Ramos (cell line): Measurements from ENCODE around the gene ANKRD2.
"Not testable (repeated sequence)": the region's sequence is repeated elsewhere in the genome, so short reads cannot be mapped to it uniquely, and the experiment has no call there.

Experiments
- in situ Hi-C: fragments of 300-500 bp; cut with MboI; formaldehyde crosslinking; loops from one replicate; pipeline ENCODE4 v1.14.3; 2022; ENCODE audit warnings: low sequenced_read_pairs; ENCODE audit not compliant: unreplicated experiment

Gene ANKRD2

DNA sequence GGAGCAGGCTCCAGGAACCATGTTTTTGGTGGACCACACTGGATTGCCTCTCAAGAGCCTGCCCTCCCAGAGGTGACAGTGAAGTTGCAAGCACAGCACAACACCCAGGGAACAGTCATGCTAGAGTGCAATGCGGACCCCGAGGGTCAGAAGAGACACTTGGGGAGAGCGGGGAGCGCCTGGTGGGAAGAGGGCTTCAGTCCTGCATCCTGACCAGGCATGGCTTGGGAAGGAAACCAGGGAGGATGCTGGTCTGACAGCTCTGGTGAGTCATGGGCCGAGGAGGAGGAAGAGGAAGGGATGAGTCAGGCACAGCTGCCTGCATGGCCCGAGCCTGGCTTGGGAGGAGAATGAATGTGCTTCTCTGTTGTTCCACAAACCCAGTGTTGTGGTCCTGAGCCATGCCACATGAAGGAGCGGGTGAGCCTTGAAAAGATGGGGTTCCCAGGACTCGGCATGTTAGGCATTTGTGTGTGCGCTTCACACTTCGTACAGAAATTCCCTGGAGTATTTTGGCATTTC lies 29.5 kb upstream of the ANKRD2 start:
- in situ Hi-C loops: no loop called here

- in situ Hi-C loops: no loop called here
Measured at GRCh38 chr10:97546456-97547270, 25.9 kb upstream of the ANKRD2 start.

DNA sequence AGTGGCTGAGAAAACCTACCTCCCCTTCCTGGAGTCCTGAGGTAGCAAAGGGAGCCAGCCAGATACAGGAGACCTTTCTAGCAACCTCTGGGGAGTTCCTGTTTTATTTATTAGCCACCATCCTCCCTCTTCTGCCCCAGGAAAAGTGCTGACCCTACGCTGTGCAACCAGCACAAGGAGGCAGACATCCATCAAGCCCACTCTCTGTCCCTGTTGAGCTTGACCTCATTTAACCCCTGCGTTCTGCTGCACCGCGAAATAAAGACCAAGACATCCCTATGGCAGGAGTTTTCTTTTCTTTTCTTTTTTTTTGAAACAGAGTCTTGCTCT lies 25.3 kb upstream of the ANKRD2 start:
- in situ Hi-C loops: no loop called here

DNA sequence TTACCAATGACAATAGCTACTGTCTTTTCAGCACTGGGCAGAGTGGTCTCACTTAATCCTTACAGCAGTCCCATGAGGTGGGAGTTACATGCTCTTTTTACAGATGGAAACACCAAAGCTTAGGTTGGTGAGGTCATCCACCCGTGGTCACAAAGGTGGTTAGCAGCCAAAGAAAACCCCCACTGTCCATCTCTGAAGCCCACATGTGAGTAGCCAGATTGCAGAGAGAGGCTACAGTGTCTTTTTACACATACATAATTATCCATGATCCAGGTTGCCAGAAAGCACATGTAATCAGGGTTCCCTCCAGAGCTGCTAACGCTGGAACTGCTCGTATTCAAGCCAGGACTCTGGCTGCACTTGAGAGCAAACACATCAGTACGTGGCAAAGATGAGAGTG lies 24.6 kb upstream of the ANKRD2 start:
- in situ Hi-C loops: no loop called here

DNA sequence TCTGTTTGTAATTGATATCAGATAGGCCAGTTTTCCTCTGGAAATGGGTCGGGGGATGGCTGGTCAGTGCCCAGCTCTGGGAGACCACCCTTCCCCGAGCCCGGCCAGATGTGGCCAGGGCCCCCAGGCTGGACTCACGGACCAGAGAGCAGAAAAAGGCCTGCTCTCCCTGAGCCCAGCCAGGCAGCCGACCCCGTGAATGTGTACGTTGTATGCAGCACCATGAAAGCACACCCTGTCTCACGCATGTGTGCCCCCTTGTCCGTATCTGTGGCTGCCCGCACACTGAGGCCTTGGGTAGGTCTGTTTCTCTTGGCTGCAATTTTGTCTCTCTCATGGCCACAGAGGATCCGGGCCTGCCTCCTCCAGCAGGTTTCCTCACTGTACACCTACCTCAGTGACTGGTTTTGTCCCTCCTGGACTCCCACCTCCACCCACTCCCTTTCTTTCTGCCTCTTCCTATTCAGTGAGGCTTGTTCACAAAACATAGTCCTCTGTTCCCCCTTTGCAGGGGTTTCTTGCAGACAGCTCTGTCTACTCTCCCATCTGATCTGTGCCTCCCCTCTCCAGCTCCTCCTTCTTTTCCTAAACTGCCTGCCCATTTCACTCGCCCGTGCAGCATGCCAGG lies 23.6 kb upstream of the ANKRD2 start:
- in situ Hi-C loops: no loop called here

- in situ Hi-C loops: loop anchor here (5.0 kb wide), 1 partner anchor 87 kb away; no protein-coding TSS in a partner anchor
Measured at GRCh38 chr10:97549587-97550322, 22.8 kb upstream of the ANKRD2 start.

- in situ Hi-C loops: loop anchor here (5.0 kb wide), 1 partner anchor 88 kb away; no protein-coding TSS in a partner anchor
Measured at GRCh38 chr10:97550336-97551149, 22.0 kb upstream of the ANKRD2 start.

- in situ Hi-C loops: loop anchor here (5.0 kb wide), 1 partner anchor 89 kb away; no protein-coding TSS in a partner anchor
Measured at GRCh38 chr10:97551271-97551670, 21.3 kb upstream of the ANKRD2 start.

DNA sequence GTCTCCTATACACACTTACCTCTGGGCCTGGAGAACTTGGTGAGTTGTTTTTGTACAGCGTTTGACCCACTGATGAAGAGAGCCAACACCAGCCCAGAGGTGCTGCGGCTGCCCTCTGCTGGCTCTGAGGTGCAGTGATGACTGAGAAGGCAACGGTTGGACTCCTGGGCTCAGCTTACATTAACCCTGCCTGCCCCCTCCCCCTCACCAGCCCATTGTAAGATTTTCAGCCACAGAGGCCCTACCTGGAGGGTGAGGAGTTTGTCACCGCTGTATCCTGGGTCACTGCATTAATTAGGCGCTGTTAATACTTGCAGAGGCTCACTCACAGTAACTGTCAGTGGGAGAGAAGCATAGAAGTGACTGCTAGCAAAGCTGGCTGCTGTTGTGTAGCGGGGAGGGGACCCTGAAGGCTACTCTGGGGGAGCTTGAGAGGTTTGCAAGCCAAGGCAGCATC lies 19.0 kb upstream of the ANKRD2 start:
- in situ Hi-C loops: loop anchor here (5.0 kb wide), 1 partner anchor 91 kb away; no protein-coding TSS in a partner anchor

- in situ Hi-C loops: loop anchor here (5.0 kb wide), 1 partner anchor 92 kb away; no protein-coding TSS in a partner anchor
Measured at GRCh38 chr10:97554336-97554735, 18.2 kb upstream of the ANKRD2 start.

DNA sequence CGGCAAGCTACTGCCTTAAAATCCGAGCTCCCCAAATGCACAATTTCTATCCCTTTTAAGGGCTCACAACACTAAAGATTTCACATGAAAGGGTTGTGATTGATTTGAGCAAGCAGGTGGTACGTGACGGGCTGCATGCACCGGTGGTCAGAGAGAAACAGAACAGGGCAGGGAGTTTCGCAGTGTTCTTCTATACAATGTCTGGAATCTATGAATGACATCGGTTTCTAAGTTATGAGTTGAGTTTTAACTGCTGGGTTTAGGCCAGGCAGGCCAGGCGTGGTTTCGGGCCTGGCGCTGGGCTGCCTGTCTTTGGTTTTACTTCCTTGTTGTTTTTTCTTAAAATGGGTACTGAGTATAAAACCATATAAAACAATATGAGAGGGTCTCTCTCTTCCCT lies 17.0 kb upstream of the ANKRD2 start:
- in situ Hi-C loops: not testable (repeated sequence)

DNA sequence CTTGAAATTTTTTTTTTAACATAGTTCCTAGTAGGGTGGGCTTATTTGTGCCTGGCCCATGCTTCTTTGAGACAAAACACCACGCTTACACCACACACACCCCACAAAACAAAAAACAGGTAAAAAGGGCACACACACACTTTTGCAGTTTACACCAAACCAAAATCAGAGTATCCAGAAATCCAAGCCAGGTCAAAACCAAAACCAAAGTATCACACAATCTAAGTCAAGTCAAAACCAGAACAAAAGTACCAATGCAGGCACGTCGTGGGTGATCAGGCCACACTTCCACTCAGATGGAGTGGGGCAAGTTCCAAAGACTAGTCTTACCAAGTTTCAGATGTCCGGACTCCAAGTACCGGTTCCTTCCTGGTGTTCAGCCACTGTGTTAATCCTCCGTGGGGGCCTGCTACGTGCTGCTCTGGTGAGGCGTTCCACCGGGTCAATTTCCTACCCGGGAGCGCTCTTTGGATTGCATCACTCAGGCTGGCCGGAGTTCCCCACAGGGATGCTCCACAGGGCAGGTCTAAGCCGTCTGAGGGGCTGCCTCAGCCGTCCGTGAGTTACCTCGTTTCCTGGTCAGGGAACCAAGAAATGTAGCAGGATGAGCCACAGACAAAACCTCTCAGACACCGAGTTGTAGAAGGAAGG lies 11.7 kb upstream of the ANKRD2 start:
- in situ Hi-C loops: not testable (repeated sequence)

GRCh38 chr10:97561386-97562077 lies 11.0 kb upstream of the ANKRD2 start:
- in situ Hi-C loops: not testable (repeated sequence)

DNA sequence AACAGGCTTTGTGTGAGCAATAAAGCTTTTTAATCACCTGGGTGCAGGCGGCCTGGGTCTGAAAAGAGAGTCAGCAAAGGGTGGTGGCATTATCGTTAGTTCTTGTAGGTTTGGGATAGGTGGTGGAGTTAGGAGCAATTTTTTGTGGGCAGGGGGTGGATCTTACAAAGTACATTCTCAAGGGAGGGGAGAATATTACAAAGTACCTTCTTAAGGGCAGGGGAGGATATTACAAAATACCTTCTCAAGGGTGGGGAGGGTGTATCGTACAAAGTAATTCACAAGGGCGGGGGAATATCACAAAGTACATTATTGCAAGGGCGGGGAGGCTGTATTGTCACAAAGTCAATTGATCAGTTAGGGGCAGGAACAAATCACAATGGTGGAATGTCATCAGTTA lies 10.2 kb upstream of the ANKRD2 start:
- in situ Hi-C loops: not testable (repeated sequence)

DNA sequence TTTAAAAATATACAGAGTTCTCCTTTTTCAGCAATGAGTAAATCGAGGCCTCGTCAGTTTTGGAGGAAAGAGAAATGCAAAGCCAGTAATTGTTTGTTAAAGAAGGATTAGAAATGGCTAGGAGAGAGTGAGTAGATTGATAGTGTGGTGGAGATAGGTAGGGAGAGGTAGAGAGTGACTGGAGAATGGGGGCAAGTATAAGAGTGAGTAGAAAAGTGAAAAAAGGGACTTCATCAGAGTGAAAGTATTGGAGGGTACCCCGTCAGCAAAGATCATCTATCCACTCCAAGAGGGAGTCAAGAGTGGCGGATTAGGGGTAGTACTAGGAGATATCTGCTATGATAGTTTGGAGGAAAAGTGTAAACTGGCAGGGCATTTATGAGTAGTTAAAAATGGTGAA lies 9.2 kb upstream of the ANKRD2 start:
- in situ Hi-C loops: no loop called here

- in situ Hi-C loops: no loop called here
Measured at GRCh38 chr10:97564776-97565175, 7.8 kb upstream of the ANKRD2 start.

- in situ Hi-C loops: no loop called here
Measured at GRCh38 chr10:97566336-97566996, 6.1 kb upstream of the ANKRD2 start.

GRCh38 chr10:97567891-97568290 lies 4.7 kb upstream of the ANKRD2 start:
- in situ Hi-C loops: no loop called here
